ENCODE measurements around the gene CLDN1.
"Not testable (repeated sequence)": the region's sequence is repeated elsewhere in the genome, so short reads cannot be mapped to it uniquely, and the experiment has no call there.

The CLDN1 gene

DNA sequence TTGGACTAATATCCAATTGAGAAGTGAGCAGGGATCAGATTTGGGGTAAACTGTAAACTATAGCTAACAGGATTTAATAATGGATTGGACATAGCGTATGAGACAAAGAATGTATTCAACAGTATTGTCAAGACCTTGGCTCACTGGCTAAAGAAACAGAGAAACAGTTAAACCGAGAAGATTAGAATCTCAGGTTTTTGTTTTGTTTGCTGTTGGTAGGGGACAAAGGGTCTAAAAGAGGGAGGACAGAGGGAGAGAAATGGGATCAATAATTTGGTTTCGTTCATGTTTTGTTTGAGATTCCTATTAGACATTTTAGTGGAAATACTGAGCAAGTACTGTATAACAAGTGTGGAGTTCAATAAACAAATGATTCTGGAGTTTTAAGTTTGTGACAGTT lies 28.6 kb downstream of the CLDN1 start:
- DNase-seq (ENCODE audit: low read depth) = no peak

DNA sequence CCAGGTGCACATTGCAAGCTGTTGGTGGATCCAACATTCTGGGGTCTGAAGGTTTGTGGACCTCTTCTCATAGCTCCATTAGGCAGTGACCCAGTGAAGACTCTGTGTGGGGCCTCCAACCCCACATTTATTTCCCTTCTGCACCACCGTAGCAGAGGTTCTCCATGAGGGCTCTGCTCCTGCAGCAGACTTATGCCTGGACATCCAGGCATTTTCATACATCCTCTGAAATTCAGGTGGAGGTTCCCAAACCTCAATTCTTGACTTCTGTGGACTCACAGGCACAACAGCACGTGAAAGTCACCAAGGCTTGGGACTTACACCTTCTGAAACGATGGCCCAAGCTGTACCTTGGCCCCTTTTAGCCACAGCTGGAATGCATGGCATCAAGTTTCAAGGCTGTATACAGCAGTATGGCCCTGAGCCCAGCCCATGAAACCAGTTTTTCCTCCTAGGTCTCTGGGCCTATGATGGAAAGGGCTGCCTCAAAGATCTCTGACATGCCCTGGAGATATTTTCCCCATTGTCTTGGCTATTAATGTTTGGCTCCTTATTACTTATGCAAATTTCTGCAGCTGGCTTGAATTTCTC lies 30.2 kb downstream of the CLDN1 start:
- DNase-seq (ENCODE audit: low read depth) = no peak

- no peak for DNase-seq (ENCODE audit: low read depth)
Observed at GRCh38 chr3:190289989-190290388, 32.3 kb downstream of the CLDN1 start.

DNA sequence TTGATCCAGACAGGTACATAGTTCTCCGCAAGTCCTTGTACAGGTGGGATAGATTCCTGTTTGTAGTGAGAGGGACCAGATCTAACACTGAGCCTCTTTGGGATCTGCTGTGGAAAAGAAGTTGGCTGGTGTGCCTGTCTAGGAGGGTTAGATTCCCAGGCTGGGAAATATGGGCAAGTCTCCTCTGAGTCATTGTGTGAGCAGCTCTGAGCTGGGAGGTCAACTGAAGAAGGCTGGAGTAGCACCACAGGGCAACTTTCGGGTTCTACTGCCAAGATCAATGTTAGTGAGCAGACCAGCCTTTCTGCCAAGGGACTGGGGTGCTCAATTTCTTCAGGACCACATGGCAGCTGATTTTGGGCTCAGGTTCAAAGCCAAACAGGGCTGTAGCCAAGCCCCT lies 33.4 kb downstream of the CLDN1 start:
- no peak for DNase-seq (ENCODE audit: low read depth)

DNA sequence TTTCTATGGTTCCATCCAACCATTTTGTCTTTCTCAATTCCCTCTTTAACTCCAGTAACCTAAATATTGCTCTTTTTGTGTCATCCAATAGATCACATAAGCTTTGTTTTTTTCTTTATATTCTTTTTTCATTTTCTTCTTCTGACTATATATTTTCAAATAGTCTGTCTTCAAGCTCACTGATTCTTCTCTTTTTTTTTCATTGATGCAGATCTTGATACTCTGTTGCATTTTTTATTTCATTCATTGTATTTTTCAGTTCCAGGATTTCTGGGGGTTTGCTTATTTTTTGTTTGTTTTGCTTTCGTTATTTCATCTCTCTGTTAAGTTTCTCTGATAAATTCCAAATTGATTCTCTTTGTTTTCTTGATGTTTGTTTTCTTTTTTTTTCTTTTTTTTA lies 36.2 kb downstream of the CLDN1 start:
- DNase-seq (ENCODE audit: low read depth) = no peak

DNA sequence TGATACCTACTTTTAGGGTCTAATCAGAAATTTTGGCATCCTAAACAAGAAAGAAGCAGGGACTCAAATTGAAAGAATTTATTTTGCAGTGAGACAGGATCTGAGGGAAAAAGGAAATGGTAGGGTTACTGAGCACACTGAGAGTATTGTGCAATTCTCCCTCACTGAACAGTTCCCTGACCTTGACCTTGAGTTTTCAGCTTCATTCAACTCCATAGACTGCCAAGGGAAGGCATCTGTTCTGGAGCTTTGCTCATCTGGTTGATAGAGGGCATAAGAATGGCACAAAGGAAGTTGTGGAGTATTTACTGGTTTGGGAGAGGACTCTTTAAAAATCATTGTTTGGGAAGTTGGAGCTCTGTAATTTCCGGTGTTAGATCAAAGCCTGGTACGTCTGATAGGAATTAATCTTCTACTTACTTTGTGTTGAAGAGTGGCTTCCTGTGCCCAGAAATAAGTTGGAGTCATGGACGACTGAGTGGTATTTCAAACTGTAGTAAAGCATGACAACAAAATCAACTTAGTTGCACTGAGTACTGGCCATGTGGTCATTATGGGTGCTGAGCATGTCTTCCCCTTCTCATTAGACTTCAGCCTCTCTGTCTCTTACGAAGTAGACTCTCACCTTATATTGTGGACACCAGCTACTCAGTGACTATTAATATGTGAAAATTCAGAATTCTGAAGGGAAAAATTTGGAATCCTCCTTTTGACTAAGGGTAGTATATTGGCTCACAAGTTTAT lies 40.8 kb downstream of the CLDN1 start:
- DNase-seq (ENCODE audit: low read depth) = no peak

GRCh38 chr3:190279690-190280089 lies 42.6 kb downstream of the CLDN1 start:
- no peak for DNase-seq (ENCODE audit: low read depth)

DNA sequence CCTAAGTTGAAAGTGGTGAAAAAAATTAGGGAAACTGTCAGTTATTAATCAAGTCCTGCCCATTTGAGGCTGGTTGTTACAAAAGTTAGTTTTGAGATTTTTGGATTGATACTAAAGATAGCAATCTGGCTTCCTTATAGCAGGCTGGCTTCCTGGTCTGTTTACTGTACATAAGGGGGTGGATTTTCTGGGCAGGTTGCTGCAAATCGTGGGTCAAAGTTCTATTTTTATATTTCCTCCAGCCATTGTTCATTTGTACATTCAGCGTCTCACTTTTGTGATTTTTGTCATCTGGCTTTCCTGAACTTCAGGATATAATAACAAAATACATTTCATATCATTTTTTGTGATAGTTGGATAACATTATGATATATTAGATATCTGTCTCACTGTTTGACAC lies 49.5 kb downstream of the CLDN1 start:
- no peak for DNase-seq (ENCODE audit: low read depth)

- DNase-seq (ENCODE audit: low read depth) = no peak
Observed at GRCh38 chr3:190269101-190269500, 53.1 kb downstream of the CLDN1 start.

GRCh38 chr3:190267464-190267863 lies 54.8 kb downstream of the CLDN1 start:
- not testable (repeated sequence) for DNase-seq (ENCODE audit: low read depth)

DNA sequence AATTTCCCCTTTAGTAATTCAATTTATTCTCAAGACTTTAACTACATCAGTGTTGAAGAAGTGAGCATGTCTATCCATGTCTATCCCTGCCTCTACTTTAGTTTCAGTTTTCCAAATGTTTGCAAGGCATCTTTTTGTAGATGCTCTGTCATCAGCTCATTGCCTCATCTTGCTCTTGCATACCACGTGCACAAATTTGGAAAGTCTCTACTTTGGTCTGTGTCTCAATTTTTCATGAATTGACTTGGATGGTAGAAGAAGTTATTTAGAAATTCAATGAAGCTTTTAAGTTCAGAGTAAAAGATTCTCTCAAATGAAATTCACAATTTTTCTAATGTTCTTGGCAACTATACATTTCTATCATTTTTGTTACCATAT lies 55.3 kb downstream of the CLDN1 start:
- DNase-seq (ENCODE audit: low read depth) = no peak

DNA sequence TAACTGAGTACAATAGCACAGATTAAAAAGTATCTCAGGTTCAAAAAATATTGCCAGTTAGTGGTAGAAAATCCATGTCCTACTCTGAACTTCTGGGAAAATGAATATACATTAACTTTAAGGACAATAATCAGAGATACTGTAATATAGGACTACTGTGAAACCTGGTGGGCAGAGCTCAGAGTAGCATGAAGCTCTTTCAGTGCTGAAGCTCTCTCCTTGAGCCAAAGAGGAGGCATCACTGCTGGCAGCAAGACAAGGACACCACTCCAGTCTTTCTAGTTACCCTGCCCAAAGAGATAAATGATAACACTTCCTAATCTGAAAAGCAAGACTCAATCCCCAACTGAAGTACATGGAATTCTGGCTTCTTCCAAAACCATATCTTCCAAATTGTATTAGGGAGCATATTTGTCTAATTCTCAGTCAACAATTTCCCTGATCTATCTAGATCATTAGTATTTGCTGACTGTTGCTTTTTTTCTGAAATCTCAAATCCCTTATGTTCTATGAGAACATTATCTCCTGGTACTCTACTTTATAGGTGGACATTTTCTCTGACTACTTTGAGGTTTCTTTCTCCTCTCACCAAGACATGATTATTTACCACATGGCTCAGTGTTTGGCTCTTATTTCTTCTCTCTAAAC lies 55.9 kb downstream of the CLDN1 start:
- no peak for DNase-seq (ENCODE audit: low read depth)

- DNase-seq (ENCODE audit: low read depth) = peak; percentile 9
Observed at GRCh38 chr3:190265796-190266195, 56.5 kb downstream of the CLDN1 start.

DNA sequence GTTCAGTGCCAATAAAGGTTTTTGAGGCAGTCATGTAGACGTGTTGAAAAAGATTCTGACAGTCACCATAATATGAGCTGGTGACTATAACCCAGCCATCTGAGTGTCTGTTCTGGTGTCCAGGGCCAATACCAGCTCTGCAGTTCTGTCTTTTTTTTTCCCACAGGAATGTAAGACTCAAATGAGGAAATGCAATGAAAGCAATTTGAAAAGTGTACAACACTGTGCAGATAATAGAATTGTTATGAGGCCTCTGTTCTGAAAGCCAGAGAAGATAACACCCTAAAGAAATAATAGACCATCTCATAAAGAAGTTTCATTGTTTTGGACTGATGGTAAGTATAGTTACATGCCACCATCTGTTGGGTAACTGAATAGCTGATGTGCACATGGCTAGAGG lies 57.1 kb downstream of the CLDN1 start:
- no peak for DNase-seq (ENCODE audit: low read depth)

DNA sequence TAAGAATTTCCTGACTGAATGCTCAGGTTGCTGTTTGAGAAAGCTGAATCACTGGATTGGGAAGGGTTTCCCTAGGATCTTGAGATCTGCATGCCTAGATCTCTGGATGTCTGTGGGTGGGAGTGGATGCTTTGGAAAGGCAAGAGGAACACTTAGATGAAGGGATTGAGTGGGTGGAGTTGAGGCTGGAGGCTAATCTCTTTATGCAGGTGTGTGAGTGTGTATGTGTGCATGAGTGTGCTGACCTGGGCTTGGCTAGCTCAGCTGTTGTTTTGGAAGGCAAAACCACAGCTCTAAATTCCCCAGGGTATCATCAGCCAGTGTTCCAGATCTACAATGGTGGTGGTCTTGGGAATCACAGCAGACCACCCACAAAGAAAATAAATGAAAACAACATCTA lies 60.5 kb downstream of the CLDN1 start:
- no peak for DNase-seq (ENCODE audit: low read depth)

GRCh38 chr3:190261015-190261414 lies 61.2 kb downstream of the CLDN1 start:
- DNase-seq (ENCODE audit: low read depth) = no peak

GRCh38 chr3:190260301-190260700 lies 61.9 kb downstream of the CLDN1 start:
- no peak for DNase-seq (ENCODE audit: low read depth)

GRCh38 chr3:190258634-190259033 lies 63.6 kb downstream of the CLDN1 start:
- no peak for DNase-seq (ENCODE audit: low read depth)
